KMS-11 (cell line): ENCODE results near the gene EIF4EBP2.
A peak's percentile ranks its signal among the peaks of the same experiment; 100 is the strongest.

Experiments used
- H2AFZ ChIP-seq: fragments of 200-600 bp; sonication (generic); 2 replicates; pipeline ENCODE4 v1.6.1; 2016; ENCODE audit warnings: antibody characterized with exemption, mixed run types, low read depth
- H3K27ac ChIP-seq: fragments of 200-600 bp; sonication (generic); 2 replicates; pipeline ENCODE4 v1.6.1; 2016; ENCODE audit warnings: mild to moderate bottlenecking, mixed run types
- H3K27me3 ChIP-seq: fragments of 200-600 bp; sonication (generic); 2 replicates; pipeline ENCODE4 v1.6.1; 2017; ENCODE audit warnings: mild to moderate bottlenecking, low read depth, mixed run types, moderate library complexity; ENCODE audit not compliant: insufficient read depth
- H3K36me3 ChIP-seq: fragments of 200-600 bp; sonication (generic); 2 replicates; pipeline ENCODE4 v1.6.1; 2017; ENCODE audit warnings: mild to moderate bottlenecking, mixed run types; ENCODE audit not compliant: insufficient read depth
- H3K4me1 ChIP-seq: fragments of 200-600 bp; sonication (generic); 2 replicates; pipeline ENCODE4 v1.6.1; 2016; ENCODE audit warnings: mild to moderate bottlenecking, low read depth, mixed run types; ENCODE audit not compliant: poor library complexity, severe bottlenecking
- H3K4me2 ChIP-seq: fragments of 200-600 bp; sonication (generic); 2 replicates; pipeline ENCODE4 v1.7.0; 2016; ENCODE audit warnings: mild to moderate bottlenecking, mixed run types
- H3K4me3 ChIP-seq: fragments of 200-600 bp; sonication (generic); IDR thresholded peaks from 2 replicates; pipeline ENCODE4 v1.6.1; 2017; ENCODE audit warnings: low read depth, low read length, mixed read lengths; ENCODE audit not compliant: insufficient read depth
- H3K79me2 ChIP-seq: fragments of 200-600 bp; sonication (generic); 2 replicates; pipeline ENCODE4 v1.6.1; 2016; ENCODE audit warnings: low read depth, mixed run types; ENCODE audit not compliant: insufficient read depth
- H3K9ac ChIP-seq: fragments of 200-600 bp; sonication (generic); 2 replicates; pipeline ENCODE4 v1.6.1; 2016; ENCODE audit warnings: mild to moderate bottlenecking, mixed run types
- H4K20me1 ChIP-seq: fragments of 200-600 bp; sonication (generic); 2 replicates; pipeline ENCODE4 v1.6.1; 2016; ENCODE audit warnings: mild to moderate bottlenecking, mixed run types; ENCODE audit not compliant: insufficient read depth
- CTCF ChIP-seq: fragments of 200-600 bp; sonication (generic); conservative IDR thresholded peaks from 2 replicates; pipeline ENCODE4 v1.6.1; 2017; ENCODE audit warnings: low read depth, mild to moderate bottlenecking, antibody characterized with exemption, low read length, moderate library complexity, mixed read lengths

EIF4EBP2 gene

GRCh38 chr10:70461397-70462348, 57.7 kb downstream of the EIF4EBP2 start:
- peaks cover 5% of the 10 kb centered on the region; the same call in 1 of the 2 replicates for H3K27me3 ChIP-seq
- peak; percentile 78 for TF ChIP-seq CTCF
- H4K20me1 ChIP-seq, result no peaks in the 10 kb centered on the region
- no peaks in the 10 kb centered on the region for H3K36me3 ChIP-seq
- H3K79me2 ChIP-seq, result no peaks in the 10 kb centered on the region
- no peak overlapping the region for H3K9ac ChIP-seq
- no peak overlapping the region for H3K4me3 ChIP-seq
- H3K27ac ChIP-seq, result no peak overlapping the region
- no peak overlapping the region for H2AFZ ChIP-seq
- no peaks in the 10 kb centered on the region for H3K4me1 ChIP-seq
- H3K4me2 ChIP-seq, result no peak overlapping the region

GRCh38 chr10:70462349-70462984, 58.5 kb downstream of the EIF4EBP2 start:
- no peak overlapping the region for H3K27ac ChIP-seq
- no peak overlapping the region for H3K4me2 ChIP-seq
- no peak overlapping the region for H3K9ac ChIP-seq
- H3K79me2 ChIP-seq, result no peaks in the 10 kb centered on the region
- no peak overlapping the region for H3K4me3 ChIP-seq
- no peak overlapping the region for H2AFZ ChIP-seq
- H4K20me1 ChIP-seq, result no peaks in the 10 kb centered on the region
- no peaks in the 10 kb centered on the region for H3K36me3 ChIP-seq
- no peaks in the 10 kb centered on the region for H3K4me1 ChIP-seq
- peaks cover 5% of the 10 kb centered on the region; the same call in 1 of the 2 replicates for H3K27me3 ChIP-seq
- no peak for TF ChIP-seq CTCF

GRCh38 chr10:70465278-70465677, 61.3 kb downstream of the EIF4EBP2 start:
- Histone ChIP-seq H2AFZ (no peak overlapping the region), H3K27me3 (peaks cover 5% of the 10 kb centered on the region; the same call in 1 of the 2 replicates), H3K4me3 (no peak overlapping the region), H3K79me2 (no peaks in the 10 kb centered on the region), H3K4me2 (no peak overlapping the region), H3K4me1 (no peaks in the 10 kb centered on the region), H4K20me1 (no peaks in the 10 kb centered on the region), H3K27ac (no peak overlapping the region), H3K9ac (no peak overlapping the region), H3K36me3 (no peaks in the 10 kb centered on the region)
- no peak for TF ChIP-seq CTCF

- no peak overlapping the region for H3K9ac ChIP-seq
- no peaks in the 10 kb centered on the region for H3K36me3 ChIP-seq
- no peaks in the 10 kb centered on the region for H3K4me1 ChIP-seq
- no peaks in the 10 kb centered on the region for H3K79me2 ChIP-seq
- no peak overlapping the region for H3K4me2 ChIP-seq
- H4K20me1 ChIP-seq, result no peaks in the 10 kb centered on the region
- no peak for TF ChIP-seq CTCF
- no peak overlapping the region for H3K27ac ChIP-seq
- no peak overlapping the region for H2AFZ ChIP-seq
- no peak overlapping the region for H3K4me3 ChIP-seq
- H3K27me3 ChIP-seq, result peaks cover 5% of the 10 kb centered on the region; the same call in 1 of the 2 replicates
Measured at GRCh38 chr10:70465832-70466231, 61.9 kb downstream of the EIF4EBP2 start.
